Ovary (tissue), 3 donors: Measurements from ENCODE around the gene TTC33.

Experiments used
- CTCF ChIP-seq, 3 donors: fragments of 450-650 bp in 2 of 3; fragments of 200-600 bp in 1 of 3; IDR thresholded peaks; one replicate each; pipeline versions ENCODE4 v1.5.1 to v1.8.0; 2016 to 2022; ENCODE audit warnings: antibody characterized with exemption in 3 of 3, mild to moderate bottlenecking in 1 of 3
- EP300 ChIP-seq: sonication (generic); formaldehyde crosslinking; IDR thresholded peaks from one replicate; pipeline ENCODE4 v1.6.1; 2017; ENCODE audit warnings: antibody characterized with exemption
- POLR2A ChIP-seq: fragments of 450-650 bp; IDR thresholded peaks from one replicate; pipeline ENCODE4 v1.6.1; 2017; ENCODE audit warnings: antibody characterized with exemption, mild to moderate bottlenecking, moderate library complexity
- donor health status: DM: no; HTN: no; CAD: no.

DNA sequence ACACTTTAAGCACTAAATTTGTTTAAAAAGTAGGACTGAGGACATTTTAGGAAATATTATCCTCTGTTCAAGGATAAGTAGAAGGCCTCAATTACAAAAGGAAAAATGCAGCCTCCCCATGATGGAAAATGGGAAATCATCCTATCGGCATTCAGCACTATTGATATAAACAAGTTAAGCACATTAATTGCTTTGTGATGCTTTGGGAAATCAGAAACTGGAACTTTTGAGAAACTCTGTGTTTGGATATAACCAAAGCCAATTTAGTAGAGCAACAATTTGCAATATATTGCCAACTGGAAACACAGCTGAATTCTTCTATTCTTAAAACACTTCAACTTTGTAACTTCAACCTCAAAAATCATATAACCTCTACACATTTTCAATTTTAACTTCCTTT lies 141.3 kb downstream of the TTC33 start:
- no peak for TF ChIP-seq CTCF (IDR thresholded peaks at IDR 0.05)
- no peak for TF ChIP-seq EP300
- TF ChIP-seq POLR2A, result no peak
